ENCODE measurements around the gene ALDH1A1.

DNA sequence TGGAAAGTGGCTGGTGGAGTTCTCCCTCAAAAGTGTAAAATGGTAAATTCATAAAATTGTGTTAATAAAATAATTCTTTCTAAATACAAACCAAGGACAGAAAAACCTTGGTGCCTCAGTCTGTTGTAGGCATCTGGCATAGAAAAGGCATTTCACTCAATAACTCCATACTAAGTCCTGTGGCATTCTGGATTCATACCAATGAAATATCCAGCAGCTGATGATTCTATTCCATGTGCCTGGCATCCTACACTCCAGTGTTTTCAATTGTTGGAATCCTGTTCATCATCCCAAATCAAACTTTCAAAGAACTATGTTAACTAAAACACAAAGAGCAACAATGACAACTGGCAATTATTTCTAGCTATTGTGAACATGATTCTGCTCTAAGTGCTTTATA, 21.6 kb upstream of the ALDH1A1 start:
- TF ChIP-seq CTCF (optimal IDR thresholded peaks at IDR 0.05 in 1 of 3, IDR thresholded peaks at IDR 0.05 in 1 of 3, conservative IDR thresholded peaks at IDR 0.05 in 1 of 3; ENCODE audit: extremely low read depth in 1 of 3, insufficient read depth in 2 of 3, low read length in 3 of 3) = no peak
- no peak for TF ChIP-seq EZH2 (IDR thresholded peaks at IDR 0.05; ENCODE audit: low read length)
